Kasumi-1 (cell line): ENCODE measurements around the gene AGAP3.

Source experiments
- DNase-seq, 2 experiments: peaks; one replicate each; lab custom pipeline; 2025; lab: John Stamatoyannopoulos, UW

The AGAP3 gene

DNA sequence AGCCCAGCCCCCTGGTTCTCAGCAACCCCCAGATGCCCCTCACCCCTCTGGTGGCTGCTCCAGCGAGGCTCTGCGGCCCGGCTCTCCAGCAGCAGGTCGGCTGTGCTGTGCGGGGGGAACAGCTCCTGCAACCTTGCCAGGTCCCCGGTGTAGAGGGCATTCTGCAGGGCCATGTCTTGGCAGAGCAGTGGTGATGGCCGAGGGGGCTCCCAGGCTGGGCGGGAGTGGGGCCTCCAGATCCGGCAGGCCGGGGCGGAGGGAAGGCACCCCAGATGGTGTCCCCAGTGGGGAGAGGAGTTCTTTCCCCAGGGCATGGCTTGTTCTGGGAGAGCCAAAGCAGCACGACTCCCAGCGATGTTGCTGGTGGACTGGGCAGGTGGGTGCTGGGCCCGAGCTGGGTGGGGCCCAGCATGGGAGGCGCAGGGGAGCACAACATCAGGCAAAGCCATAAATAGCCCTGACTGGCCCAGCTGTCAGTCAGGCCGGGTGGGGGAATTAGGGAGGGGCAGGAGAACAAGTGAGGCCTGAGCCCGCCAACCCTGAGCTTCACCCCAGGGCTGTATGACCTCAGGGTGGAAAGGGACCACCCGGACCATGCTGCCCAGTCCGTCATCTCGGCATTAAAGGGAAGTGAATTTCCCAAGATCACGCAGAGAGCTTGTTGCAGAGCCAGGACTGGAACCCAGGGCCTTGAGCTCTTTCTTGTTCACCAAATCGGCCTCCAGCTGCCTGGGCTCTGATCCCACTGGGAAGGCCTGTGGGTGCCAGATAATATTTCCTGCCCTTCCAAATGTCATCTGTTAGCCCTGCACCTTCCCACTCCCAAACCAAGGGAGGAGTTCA is 101.4 kb downstream of the AGAP3 start:
- DNase-seq: no peak

DNA sequence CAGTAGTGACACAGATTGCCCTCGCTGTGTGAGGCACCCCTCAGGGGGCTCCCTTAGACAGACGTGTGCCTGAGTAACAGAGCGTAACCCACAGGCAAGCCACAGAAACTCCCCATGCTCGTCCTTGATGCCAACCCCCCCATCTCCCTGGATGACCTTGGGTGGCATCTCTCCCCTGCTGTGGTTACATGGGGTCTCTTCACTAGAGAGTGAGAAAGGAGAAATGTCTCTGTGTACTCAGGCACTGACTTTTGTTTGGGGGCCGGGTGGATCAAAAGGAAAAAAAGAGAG is 101.9 kb downstream of the AGAP3 start:
- DNase-seq: no peak

DNA sequence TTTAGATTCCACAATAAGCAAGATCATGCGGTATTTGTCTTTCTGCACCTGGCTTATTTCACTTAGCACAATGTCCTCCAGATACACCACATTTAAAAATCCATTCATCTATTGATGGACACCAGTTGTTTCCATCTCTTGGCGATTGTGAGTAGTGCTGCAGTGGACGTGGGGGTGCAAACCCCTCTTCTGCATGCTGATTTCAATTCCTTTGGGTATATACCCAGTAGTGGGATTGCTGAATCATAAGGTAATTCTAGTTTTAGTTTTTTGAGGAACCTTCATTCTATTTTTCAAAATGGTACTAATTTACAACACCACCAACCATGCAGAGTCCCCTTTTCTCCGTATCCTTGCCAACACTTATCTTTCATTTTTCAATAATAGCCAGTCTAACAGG is 102.8 kb downstream of the AGAP3 start:
- DNase-seq: no peak

DNA sequence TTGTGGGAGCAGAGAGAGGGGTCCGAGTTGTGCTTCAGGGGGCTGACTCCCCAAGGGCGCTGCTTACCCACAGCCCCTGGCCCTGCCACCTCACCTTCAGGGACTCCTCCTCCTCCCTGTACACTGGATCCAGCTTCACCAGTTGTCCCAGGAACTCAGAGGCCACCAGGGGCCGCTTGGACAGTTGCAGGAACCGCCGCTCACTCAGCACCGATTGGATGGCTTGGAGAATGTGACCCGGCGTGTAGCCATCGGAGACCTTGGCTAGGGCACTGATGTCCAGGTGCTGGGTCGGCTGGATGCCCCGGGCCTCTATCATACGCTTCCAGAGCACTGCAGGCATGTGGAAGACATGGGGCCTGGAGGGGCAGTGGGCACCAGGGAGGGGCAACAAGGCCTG is 105.3 kb downstream of the AGAP3 start:
- DNase-seq: no peak

DNA sequence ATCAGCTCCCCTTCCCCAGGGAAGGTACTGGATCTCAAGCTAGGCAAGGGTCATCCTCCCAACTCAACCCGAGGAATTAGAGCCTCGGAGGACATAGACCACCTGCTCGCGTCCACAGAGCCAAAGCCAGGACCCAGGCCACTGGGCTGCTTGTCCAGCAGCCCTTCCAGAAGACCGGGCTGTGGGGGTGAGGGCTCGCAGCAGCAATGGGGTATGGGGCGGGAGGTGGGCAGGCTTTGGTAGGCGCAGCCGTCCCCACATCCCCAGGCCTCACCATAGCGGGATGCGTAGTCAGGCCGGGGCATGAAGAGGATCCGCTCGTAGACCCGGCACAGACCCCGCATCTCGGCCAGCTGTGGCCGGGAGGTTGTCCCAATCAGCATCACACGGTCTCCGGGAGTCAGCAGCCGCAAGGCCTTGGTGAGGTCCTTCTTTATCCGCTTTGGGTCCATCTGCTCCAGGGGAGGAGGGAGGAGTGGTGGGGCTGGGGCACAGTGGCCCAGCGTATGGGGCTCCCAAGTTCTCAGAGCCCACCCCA is 105.8 kb downstream of the AGAP3 start:
- DNase-seq: no peak

DNA sequence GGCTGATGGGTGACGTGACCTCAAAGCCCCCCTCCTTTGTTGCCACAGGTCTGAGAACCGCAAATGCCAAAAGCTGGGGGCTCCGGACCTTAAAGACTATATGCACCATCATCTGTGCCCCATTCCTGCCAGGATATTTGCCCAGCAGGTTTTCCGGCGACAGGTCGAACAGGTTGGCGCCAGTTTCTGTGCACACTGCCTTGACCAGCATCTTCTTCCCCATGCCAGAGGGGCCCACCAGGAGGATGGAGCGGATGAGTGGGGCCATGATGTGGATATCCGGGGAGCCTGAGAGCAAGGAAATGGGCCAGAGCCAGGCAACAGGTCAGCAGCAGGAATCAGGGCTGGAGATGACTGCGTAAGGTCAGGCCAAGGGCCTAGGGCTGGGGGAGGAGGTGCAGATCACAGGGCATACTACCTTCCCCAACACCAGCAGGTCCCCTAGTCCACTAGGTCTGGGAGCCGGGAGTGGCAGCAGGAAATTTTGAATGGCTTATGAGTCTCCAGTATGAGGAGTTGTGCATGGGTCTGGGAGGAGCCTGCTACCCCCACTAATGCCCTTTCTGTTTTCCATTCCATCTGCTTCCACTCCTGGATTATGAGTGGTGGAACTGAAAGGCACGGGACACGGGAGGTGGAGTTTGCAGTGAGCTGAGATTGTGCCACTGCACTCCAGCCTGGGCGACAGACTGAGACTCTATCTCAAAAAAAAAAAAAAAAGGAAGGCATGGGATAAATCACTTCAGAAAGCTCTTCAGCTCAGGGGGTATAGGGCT is 107.1 kb downstream of the AGAP3 start:
- no peak for DNase-seq
